ENCODE results near the gene KCTD20.

KCTD20 gene

GRCh38 chr6:36484736-36485135 lies 41.9 kb downstream of the KCTD20 start:
- H3K27ac ChIP-seq = no peak overlapping the region
- no peak for TF ChIP-seq ZFX (IDR thresholded peaks at IDR 0.05)
- TF ChIP-seq, protein P1, sequence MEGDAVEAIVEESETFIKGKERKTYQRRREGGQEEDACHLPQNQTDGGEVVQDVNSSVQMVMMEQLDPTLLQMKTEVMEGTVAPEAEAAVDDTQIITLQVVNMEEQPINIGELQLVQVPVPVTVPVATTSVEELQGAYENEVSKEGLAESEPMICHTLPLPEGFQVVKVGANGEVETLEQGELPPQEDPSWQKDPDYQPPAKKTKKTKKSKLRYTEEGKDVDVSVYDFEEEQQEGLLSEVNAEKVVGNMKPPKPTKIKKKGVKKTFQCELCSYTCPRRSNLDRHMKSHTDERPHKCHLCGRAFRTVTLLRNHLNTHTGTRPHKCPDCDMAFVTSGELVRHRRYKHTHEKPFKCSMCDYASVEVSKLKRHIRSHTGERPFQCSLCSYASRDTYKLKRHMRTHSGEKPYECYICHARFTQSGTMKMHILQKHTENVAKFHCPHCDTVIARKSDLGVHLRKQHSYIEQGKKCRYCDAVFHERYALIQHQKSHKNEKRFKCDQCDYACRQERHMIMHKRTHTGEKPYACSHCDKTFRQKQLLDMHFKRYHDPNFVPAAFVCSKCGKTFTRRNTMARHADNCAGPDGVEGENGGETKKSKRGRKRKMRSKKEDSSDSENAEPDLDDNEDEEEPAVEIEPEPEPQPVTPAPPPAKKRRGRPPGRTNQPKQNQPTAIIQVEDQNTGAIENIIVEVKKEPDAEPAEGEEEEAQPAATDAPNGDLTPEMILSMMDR (conservative IDR thresholded peaks at IDR 0.05) = no peak

- TF ChIP-seq ZFX (IDR thresholded peaks at IDR 0.05) = no peak
- TF ChIP-seq, protein P1 (conservative IDR thresholded peaks at IDR 0.05) = no peak
- H3K27ac ChIP-seq = no peak overlapping the region
Observed at GRCh38 chr6:36487698-36488097, 44.9 kb downstream of the KCTD20 start.

DNA sequence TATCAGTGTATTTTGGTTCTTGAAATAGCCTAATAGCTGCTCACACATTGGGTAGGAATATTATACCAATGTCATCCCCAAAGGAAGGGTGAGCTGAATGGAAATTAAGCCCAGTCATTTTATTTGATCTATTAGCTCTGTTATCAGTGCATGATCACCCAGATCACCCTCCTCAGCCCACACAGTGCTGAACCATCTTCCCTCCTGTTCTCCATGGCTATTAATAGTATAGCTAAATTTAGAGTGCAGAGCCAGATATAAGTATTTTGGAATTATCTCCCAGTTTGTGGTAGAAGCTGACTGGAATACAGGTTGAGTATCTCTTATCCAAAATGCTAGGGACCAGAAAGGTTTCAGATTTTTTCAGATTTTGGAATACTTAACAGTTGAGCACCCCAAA lies 45.4 kb downstream of the KCTD20 start:
- no peak overlapping the region for H3K27ac ChIP-seq
- TF ChIP-seq ZFX (IDR thresholded peaks at IDR 0.05) = no peak
- TF ChIP-seq, protein P1 (conservative IDR thresholded peaks at IDR 0.05) = no peak

DNA sequence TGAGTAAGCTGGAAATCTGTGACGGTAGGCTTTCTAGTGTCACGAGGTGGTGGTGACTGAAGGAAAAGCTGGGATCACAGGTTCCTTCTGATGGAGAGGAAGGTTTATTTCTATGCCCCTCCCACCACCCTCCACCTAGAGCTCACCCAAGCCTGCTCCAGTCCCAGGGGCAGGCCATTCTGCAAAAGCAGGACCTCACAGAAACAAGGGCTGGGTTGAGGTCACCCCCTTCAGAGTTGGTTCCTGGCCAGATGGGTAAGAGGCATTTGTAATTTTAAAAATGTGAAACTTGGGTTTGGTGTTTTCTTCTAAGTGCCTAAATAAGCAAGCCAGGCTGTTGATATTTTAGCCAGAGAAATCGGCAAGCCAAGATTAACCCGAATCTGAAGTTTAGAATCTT lies 46.6 kb downstream of the KCTD20 start:
- H3K27ac ChIP-seq = no peak overlapping the region
- no peak for TF ChIP-seq ZFX (IDR thresholded peaks at IDR 0.05)
- TF ChIP-seq, protein P1 (conservative IDR thresholded peaks at IDR 0.05) = no peak

DNA sequence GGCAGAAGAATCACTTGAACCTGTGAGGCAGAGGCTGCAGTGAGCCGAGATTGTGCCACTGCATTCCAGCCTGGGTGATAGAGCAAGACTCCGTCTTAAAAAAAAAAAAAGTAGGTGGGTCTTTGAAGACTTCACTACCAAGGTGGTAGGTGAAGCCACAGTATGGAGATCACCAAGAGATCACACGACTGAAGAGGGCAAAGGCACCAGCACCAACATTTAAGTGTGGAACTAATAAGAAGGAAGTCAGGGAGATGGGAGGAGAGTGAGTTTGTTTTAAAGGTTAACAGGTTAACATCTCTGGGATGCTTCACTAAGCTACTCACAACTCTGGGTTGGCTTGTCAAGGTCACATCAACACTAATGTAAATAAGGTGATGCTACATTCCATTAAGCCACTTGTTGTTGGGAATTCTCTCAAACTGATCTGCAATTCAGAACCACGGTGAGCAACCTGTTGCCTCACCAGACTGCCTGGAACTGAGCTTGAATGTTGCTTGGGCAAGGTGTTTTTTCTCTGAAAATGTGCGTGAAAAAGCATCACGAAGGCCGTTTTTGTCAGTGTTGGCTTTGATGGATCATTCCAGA lies 48.7 kb downstream of the KCTD20 start:
- H3K27ac ChIP-seq = no peak overlapping the region
- no peak for TF ChIP-seq ZFX (IDR thresholded peaks at IDR 0.05)
- TF ChIP-seq, protein P1 (conservative IDR thresholded peaks at IDR 0.05) = no peak

DNA sequence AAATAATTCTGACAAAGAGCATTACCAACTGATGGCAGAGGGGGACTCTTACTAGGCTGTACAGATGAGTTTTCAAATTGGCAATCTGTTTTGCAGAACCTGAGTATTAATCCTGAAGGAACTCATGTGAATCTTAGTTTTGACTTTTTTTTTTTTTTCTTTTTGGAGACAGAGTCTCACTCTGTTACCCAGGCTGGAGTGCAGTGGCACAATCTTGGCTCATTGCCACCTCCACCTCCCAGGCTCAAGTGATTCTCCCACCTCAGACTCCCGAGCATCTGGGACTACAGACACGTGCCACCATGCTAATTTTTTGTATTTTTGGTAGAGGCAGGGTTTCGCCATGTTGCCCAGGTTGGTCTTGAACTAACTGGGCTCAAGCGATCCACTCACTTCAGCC lies 49.3 kb downstream of the KCTD20 start:
- TF ChIP-seq, protein P1 (conservative IDR thresholded peaks at IDR 0.05) = no peak
- no peak for TF ChIP-seq ZFX (IDR thresholded peaks at IDR 0.05)

DNA sequence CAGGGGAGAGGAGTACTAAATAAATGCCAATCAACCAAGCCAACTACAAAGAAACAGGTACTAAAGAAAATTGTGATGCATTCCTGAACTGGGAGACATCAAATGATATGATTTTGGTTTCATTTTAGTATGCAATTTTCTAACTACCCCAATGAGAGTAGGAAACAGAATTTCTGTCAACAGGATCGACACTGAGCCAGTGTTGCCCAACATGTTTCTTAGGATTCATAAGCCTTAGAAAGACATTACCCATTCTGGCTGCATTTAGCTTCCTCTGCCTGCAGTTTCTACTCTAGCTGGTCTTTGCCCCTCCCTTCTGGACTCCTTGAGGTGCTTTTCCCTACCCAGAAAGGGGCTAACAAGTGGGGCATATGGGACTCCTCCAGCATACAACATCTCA lies 49.8 kb downstream of the KCTD20 start:
- H3K27ac ChIP-seq = no peak overlapping the region
- no peak for TF ChIP-seq ZFX (IDR thresholded peaks at IDR 0.05)
- TF ChIP-seq, protein P1 (conservative IDR thresholded peaks at IDR 0.05) = no peak

More for the DNA sequence above, 49.3 kb downstream of the KCTD20 start:
- H3K27ac ChIP-seq = no peak overlapping the region
